Gastroesophageal sphincter (tissue), 3 donors: ENCODE data around the gene PIM3.

ENCODE experiments used
- CTCF ChIP-seq, 4 experiments: fragments of 200-600 bp in 2 of 4; fragments of 450-650 bp in 2 of 4; sonication (generic) in 1 of 4; IDR thresholded peaks; one replicate each; pipeline ENCODE4 v1.5.1; 2017 to 2019; ENCODE audit warnings: antibody characterized with exemption in 4 of 4, mild to moderate bottlenecking in 2 of 4, moderate library complexity in 2 of 4
- POLR2A ChIP-seq, 2 donors: fragments of 450-650 bp; IDR thresholded peaks; one replicate each; pipeline ENCODE4 v1.6.1; 2017; ENCODE audit warnings: antibody characterized with exemption in 2 of 2, mild to moderate bottlenecking in 2 of 2, moderate library complexity in 1 of 2

- no peak for TF ChIP-seq CTCF (IDR thresholded peaks at IDR 0.05)
- TF ChIP-seq POLR2A (IDR thresholded peaks at IDR 0.05): no peak
Measured at GRCh38 chr22:49950396-49950994, 10.1 kb upstream of the PIM3 start.
